GM19023 (cell line): Measurements from ENCODE around the gene AAMP.

Experiments used
- ATAC-seq: cut with Tn5 transposase; IDR thresholded peaks from one replicate; pipeline ENCODE4 v1.9.1; 2021; ENCODE audit warnings: mild to moderate bottlenecking, moderate library complexity; ENCODE audit not compliant: unreplicated experiment

Gene AAMP

DNA sequence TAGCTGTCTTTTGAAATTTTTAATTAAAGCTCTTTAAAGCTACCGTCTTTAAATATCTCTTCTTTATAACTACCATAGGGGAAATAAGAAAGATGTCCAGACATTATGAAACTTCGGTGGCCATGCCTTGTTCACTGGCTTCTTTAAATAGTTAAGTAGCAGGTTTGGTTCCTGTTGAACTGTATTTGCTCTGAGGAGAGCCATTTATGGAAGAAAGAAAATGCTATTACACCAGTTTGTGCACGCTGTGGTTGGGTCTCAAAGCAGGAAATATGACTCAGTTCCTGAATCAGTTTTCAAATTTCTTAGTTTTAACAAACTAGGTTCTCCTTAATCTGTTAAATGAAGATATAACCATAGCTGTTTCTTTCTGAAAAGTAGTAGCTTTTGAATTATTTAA lies 40.7 kb downstream of the AAMP start:
- peak; percentile 78 for ATAC-seq

- ATAC-seq: no peak
These were observed 41.4 kb downstream of the AAMP start for GRCh38 chr2:218228366-218229090.

DNA sequence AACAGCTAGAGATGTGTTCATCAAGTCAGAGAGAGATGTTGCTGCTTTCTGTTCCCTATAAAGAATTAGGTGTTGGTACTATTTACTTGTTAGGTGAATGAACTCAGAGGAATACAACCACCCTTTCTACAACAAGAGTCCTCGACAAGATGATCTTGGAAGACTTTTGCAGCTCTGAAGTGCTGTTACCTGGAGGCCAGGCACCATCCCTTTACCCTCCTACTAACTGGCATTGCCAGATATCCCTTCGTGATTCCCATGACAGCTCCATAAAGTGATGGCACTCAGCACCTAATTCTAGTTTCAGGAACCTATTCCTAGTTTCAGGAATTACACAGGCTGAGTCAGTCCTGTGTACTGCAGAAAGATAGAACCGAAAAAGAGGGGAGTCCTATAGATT lies 43.0 kb downstream of the AAMP start:
- ATAC-seq: no peak

- ATAC-seq: no peak
These were observed 45.8 kb downstream of the AAMP start for GRCh38 chr2:218224186-218224585.

- ATAC-seq: no peak
These were observed 46.9 kb downstream of the AAMP start for GRCh38 chr2:218223046-218223445.

GRCh38 chr2:218221000-218221399 lies 48.9 kb downstream of the AAMP start:
- no peak for ATAC-seq

GRCh38 chr2:218219934-218220333 lies 50.0 kb downstream of the AAMP start:
- ATAC-seq: no peak

DNA sequence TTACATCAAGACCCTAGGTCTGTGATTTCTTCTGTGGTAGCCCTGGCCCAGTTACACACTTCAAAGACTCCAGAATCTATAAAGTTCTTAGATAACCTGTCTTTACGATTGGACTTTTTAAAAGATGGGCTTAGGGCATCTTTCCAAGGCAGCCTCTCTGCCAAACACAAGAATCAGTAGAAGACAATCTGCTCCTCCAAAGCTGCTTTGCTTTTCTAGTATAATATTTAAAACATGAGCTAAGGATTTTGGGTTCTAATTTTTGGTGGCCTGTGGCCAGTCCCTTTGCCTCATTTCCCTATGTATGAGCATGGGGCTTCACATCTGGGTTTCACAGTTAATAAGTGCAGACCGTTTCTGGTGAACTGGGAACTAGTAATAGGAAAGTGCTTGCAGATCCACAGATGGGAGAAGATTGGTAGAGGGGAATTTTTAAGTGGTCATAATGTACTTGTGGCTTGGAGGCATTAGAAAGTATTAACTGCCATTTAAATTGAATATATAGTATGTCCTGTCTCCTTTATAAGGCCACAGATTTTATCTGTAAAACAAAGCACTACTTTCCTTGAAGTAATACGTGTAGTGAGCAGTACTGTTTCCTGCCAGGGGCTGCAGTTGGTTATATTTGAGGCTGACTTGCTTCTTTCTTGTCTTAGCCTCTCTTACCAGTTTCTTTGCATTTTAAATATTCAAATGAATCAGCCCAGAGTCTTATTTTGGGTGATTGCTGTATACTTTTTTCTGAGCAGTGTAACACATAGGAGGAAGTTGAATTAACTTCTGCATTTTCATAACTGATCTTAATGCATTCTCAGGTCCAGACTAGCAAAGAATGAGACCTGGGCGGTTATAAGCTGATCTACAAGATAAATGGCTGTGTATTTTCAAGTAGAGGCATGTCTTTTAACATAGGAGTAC lies 51.4 kb downstream of the AAMP start:
- ATAC-seq: peak; percentile 38

- peak; percentile 42 for ATAC-seq
These were observed 52.3 kb downstream of the AAMP start for GRCh38 chr2:218217360-218218267.

DNA sequence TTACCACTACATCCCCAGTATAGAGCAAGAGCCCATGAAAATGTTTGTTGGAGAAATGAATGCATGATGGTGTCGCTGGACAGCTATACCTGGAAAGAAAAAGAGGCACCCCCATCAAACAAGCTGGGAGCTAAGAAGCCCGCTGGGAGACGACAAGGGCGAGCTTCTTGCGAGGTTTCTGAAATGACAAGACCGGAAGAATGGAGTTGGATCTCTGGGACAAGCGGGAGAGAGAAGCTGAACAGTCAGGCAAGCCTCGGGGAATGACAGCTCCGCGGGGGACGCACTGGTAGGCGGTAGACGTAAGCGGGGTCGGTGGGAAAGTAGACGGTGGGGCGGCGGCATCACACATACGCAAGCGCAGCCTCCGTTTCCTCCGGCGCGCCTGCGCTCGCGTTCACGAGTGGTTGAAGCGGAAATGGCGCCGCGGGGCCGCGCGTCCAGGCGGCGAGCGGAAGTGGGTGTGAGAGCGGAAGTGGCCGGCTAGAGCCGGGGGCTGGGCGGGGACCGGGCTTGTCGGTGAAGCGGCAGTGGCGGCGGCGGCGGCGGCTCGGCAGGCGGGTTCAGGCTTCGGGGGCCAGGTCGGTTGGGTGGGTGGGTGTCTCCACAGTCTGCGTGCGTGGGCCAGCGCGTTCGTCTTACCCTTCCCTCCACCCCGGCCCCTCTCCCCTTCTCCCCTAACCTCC lies 53.1 kb downstream of the AAMP start, which contains the start of gene ARPC2:
Gene ARPC2 (plus strand): TSS at position 516 of the 686 bp plus-strand sequence. CDS start 282 bp downstream, outside the sequence.
- ATAC-seq: peak; percentile 76

DNA sequence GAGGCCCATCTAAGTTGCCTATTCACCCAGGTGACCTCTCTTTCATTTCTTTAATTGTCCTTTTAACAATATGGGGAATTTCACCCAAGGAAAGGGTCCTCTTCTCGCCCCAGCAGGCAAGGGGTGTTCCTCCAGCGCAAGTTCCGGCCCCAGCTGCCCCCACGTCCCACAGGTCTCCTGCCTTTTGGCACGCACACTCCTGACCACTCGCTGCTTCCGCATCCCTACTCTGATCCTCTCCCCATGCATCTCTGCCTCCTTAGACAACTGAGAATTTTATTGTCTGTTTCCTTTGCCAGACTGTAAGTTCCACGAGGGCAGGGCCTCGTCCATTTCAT lies 53.6 kb downstream of the AAMP start:
- no peak for ATAC-seq
